G401.6 (cell line): ENCODE data around the gene AATK.

Experiments used
- FAIRE-seq: peaks from 2 replicates; lab custom pipeline; 2012; peaks lifted over from hg19 to GRCh38; lab: Jason Lieb, UNC

AATK gene, protein sequence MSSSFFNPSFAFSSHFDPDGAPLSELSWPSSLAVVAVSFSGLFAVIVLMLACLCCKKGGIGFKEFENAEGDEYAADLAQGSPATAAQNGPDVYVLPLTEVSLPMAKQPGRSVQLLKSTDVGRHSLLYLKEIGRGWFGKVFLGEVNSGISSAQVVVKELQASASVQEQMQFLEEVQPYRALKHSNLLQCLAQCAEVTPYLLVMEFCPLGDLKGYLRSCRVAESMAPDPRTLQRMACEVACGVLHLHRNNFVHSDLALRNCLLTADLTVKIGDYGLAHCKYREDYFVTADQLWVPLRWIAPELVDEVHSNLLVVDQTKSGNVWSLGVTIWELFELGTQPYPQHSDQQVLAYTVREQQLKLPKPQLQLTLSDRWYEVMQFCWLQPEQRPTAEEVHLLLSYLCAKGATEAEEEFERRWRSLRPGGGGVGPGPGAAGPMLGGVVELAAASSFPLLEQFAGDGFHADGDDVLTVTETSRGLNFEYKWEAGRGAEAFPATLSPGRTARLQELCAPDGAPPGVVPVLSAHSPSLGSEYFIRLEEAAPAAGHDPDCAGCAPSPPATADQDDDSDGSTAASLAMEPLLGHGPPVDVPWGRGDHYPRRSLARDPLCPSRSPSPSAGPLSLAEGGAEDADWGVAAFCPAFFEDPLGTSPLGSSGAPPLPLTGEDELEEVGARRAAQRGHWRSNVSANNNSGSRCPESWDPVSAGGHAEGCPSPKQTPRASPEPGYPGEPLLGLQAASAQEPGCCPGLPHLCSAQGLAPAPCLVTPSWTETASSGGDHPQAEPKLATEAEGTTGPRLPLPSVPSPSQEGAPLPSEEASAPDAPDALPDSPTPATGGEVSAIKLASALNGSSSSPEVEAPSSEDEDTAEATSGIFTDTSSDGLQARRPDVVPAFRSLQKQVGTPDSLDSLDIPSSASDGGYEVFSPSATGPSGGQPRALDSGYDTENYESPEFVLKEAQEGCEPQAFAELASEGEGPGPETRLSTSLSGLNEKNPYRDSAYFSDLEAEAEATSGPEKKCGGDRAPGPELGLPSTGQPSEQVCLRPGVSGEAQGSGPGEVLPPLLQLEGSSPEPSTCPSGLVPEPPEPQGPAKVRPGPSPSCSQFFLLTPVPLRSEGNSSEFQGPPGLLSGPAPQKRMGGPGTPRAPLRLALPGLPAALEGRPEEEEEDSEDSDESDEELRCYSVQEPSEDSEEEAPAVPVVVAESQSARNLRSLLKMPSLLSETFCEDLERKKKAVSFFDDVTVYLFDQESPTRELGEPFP (N-terminal part only)

DNA sequence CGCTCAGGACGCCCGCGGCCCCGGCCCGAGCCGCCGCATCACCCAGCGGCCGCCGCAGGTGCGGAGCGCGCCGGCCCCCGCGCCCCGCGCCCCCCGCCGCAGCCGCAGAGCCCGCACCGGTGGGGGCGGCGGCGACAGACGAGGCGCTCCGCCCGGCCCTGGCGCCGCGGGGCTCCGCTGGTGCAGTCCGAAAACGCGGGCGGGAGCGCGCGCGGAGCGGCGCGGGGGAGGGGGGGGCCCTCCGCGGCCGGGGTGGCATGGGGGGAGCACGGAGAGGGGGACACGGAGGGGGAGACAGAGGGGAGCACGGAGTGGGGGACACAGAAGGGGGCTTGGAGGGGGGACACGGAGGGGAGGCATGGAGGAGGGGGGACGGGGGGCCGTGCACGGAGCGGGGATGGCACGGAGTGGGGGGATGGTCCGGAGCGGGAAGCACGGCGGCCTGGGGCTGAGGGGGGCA, at the start of gene AATK:
Gene AATK, minus strand, starts transcription at position 189 of the 460 bp plus-strand sequence. CDS start 229 bp downstream, outside the sequence.
- no peak for FAIRE-seq

DNA sequence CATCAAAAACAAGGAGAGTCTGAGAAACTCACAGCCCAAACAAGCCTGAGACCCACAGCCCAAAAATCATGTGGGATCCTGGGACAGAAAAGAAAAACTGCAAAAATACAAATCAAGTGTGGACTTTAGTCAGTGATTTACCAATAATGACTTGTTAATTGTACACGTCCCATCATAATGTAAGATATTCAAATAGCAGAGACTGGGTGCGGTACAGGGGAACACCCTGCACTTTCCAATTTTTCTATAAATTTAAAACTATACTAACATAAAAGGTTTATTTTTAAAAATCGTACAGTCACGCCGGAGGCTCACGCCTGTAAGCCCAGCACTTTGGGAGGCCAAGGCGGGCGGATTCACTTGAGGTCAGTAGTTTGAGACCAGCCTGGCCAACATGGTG, 48.0 kb upstream of the AATK start:
- FAIRE-seq: no peak

DNA sequence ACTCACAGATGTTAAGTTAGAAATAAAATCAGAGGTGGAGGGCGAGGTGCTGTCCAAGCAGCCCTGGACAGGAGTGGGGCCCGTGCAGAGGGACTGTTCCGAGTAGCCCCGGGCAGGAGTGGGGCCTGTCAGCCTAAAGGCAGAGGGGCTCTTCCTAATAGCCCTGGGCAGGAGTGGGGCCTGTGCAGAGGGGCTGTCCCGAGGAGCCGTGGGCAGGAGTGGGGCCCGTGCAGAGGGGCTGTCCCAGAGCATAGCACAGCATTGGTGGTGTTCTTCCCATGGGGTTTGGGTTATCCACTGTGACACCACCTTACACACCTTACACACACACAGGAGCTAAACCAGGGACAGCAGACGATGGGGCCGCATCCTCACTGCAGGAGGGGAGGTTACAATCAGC, 46.3 kb upstream of the AATK start:
- no peak for FAIRE-seq

DNA sequence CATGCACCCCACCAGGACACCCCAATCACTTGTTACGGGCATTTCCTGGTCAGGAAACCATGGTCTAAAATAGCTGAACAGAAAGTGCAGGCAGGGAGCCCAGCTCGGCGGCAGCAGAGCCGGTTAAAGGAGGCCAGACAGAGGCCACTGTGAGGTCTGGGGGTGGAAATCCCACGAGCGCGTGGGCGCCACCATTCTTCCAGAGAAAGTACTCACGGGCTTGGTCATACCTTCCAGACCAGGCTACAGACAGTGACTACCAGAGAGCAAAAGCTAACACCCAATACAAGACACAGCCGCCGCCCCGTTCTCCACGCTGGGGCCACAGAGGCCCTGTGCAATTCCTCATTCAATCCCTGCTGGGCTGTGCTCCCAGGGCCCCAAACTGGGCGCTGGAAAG, 44.8 kb upstream of the AATK start:
- no peak for FAIRE-seq

DNA sequence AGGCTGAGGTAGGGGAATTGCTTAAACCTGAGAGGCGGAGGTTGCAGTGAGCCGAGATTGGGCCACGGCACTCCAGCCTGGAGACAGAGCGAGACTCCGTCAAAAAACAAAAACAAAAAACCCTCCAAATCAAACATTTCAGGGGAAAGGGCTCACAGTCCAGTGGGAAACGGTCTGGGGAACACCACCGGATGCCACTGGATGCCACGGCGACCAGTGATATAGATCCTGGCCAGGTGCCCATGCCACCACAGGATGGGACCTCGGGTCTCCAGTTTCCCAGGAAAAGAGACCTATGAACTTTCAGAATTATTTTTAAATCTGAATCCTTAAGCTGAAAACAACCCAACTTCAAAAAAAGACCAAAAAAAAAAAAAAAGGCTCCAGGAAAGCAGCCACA, 44.4 kb upstream of the AATK start:
- no peak for FAIRE-seq

DNA sequence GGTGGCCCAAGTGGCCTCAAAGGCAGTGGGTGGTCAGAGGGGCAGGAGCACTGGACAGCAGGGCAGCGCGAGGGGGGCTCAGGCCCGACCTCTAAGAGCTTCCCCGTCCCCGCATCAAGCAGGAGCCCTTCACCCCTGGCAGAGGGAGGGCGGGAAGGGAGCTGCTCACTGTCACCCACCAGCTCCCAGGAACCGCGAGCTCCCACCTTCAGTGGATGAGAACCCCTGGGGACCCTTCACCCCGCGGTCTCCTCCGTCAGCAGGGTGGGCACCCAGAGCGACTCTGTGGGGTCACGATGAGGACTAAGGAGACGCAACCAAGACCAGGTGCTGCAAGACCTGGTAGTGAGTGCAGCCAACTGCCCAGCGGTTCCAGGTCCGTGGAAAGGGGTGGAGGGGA, 43.1 kb upstream of the AATK start:
- no peak for FAIRE-seq

DNA sequence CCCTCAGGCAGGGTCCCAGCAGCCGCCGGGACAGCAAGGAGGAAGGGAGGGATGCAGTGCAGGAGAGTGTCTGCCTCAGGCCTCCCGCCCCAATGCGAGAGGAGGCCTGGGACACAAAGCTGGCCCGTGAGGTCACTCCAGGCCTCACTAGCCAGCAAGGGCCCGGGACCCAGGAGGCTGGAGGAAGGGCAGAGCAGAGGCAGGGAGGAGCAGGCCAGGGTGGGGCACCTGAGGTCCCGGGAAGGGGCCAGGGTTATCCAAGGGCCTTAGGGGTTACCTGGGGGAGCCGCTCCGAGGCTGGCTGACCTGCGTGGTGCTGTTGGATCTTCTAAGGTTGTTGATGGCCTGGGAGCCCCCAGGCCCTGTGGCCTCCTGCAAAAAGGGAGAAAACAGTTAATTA, 42.6 kb upstream of the AATK start:
- no peak for FAIRE-seq

DNA sequence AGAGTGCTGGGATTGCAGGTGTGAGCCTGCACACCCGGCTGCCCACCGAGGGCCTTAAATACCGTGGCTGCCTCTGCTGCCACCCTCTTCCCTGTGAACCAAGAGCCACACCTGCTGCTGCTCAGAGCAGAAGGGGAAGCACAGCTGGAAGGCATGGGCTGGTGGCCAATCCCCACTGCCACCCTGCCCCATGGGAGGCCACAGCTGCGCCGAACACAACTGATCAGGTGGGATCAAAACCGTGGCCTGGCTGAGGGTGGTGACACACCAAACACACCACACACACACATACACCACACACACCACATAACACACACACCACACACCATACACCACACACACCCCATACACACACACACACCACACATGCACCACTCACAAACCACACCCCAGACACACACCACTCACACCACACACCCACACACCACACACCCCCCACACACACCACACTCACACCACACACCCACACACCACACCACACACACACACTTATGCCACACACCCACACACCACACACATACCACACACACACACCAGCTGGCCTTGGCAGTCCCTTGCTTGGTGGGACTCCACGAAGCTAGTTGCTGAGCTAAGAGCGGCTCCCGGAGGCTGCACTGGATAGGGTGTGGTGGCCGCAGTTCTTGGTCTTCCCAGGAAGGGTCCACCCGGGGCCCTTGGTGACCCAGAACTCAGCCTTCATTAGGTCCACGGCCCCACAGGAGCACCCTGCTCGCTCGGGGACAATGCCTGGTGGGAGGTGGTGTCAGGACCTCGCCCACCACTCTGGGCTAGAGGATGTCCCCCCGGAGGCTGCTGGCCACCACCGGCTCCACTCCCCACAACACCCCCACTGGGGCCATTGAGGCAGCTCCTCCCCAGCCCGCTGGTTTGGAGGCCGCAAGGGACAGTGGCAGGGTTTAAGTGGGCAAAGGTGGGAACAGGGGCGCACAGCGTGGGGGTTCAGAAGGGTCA, 41.9 kb upstream of the AATK start:
- FAIRE-seq: no peak

DNA sequence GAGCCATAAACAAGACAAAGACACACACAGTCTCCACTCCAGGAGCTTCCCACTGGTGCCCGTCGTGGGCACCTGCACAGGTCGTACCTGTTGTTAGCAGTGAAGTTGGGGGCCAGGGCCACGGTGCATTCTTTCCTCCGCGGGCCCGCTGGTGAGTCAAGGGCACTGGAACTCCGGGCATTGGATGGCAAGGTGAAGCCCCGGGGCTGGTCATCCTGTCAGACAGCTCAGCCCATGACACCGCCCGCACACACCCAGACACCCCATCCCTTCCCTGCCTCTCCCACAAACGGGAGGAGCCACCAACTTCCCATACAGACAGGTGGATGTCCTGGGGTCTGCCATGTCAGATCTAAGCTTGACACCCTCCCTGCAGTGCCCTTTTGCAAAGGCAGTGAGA, 40.6 kb upstream of the AATK start:
- FAIRE-seq: no peak

DNA sequence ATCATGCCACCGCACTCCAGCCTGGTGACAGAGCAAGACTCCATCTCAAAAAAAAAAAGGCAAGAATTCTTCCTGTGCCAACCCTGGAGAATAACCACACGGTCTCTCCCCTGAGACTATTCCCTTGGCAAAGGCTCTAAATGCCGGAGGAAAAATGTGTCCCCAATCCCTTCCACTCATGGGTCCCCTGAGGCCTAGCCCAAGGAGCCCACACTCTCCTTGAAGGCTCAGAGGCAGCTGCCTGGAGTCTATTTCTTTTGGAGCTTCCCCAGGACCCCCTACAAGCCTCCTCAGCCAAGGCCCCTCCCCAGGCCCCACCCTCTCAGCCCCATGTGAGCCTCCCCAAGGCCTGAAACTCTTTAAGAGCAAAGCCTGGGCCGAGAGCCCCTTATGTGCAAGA, 40.1 kb upstream of the AATK start:
- no peak for FAIRE-seq

DNA sequence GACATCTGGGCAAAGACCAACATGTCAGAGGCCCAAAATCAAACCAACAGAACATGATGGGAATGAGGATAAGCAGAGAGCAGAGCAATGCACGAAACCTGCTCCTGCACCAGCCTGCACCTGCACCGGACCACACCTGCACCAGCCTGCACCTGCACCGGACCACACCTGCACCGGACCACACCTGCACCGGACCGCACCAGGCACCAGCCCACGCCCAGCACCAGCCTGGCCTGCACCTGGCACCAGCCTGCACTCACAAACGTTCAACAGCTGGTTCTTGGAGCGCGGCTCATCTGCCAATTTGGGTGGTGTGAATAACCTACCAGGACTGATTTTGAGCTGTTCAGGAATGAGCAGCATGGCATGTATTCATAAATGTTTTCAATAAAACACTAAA, 38.6 kb upstream of the AATK start:
- no peak for FAIRE-seq

DNA sequence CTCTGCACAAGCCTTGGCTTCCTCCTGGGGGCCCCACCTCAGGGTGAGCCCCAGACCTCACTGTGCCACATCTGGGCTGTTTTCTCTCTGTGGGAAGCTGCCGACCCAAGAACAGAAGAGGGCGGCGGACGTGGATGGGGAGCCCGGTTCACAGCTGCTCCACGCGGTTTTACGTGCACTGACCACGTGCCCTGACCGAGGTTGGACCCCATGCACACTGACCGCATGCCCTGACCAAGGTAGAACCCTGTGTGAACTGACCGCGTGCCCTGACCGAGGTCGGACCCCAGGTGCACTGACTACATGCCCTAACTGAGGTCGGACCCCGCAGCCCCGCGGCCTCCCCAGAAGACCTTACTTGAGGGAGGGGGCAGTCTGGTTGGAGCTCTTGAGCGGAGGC, 37.1 kb upstream of the AATK start:
- no peak for FAIRE-seq

DNA sequence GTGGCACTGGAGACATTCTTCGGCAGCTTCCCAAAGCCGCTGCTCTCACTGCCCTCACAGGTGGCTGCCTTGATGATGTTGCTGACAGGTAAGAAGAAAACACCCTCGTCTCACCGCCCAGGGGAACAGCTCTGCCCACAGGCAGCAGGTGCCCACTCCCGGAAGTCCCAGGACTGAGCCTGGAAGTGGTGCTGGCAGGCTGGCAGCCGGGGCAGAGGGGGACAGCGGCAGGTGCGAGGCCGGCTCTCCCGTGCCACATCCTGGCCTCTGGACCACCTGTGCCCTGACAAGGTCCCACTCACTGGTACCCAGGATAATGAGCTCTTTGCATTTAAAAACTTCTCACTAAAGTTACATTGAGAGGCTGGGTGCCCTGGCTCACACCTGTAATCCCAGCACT, 36.3 kb upstream of the AATK start:
- no peak for FAIRE-seq

DNA sequence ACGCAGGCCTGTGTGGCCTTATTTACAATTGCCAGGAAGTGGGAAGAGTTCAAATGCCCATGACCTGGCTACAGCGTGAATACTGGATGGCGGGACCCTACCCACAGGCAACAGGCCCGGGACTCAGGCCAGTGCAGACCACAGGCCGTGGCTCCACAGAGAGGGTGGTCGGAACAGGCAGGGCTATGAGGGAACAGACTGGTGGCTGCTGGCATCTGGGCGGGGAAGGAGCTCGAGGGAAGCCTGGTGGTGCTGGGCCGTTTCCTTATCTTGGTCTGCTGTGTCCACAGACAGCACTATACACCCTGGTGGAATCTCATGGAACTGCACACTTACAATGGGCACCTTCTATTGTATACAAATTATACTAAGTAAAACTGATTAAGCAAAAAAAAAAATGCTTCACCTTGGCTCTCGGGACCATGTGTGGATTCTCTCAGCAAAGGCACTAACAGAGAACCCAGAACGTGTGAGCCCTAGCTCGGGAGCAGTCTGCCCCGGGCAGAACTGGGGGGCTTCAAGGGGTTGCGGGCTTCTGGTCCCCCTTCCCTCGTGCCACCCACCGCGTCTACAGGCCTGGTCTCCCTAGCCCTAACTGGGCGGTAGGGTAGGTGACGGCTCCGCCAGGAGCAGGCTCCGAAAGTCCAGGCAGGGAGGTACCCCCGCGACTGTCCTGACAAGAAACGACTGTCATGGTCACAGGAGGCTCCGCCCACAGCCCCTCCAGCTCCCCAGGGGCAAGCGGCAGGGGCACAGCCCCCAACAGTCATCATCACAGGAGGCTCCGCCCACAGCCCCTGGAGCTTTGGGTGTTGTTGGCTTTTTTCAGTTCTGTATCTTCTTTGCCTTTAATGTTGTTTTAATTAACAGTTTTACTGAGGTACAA, 34.9 kb upstream of the AATK start:
- FAIRE-seq: peak; percentile 93

DNA sequence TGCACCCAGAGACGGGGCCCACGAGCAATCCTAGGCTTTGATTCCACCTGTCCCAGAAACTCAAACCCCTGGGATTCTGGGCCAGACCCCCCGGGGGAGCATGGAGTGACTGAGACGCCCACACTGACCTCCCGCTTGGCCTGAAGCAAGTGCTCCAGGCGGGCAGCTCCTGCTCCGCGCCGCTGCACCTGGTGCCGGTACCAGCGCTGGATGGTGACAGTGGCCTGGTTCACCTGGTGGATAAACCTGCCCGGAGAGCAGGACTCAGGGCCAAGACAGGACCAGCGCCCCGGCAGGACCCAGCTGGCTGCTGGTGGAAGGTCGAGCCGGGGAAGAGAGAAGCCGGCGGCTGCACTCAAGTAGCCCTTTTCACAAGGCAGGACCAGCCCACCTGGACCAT, 34.2 kb upstream of the AATK start:
- FAIRE-seq: no peak

DNA sequence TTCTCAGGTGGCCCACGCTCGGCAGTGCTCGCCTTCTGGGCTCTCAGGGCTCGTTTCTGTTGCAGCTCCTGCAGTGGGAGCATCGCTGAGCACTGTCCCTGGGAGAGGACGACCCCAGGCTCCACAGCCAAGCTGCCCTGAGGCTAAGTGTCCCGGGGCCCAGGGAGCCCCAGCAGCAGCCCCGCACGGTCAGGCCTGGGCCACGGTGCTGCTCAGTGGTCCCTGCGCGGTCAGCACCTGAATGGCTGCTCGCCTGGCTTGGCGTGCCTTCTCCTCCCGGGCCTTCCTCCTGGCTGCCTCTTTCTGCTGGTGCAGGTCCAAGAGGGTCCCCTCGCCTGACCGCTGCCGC, 33.4 kb upstream of the AATK start:
- no peak for FAIRE-seq

DNA sequence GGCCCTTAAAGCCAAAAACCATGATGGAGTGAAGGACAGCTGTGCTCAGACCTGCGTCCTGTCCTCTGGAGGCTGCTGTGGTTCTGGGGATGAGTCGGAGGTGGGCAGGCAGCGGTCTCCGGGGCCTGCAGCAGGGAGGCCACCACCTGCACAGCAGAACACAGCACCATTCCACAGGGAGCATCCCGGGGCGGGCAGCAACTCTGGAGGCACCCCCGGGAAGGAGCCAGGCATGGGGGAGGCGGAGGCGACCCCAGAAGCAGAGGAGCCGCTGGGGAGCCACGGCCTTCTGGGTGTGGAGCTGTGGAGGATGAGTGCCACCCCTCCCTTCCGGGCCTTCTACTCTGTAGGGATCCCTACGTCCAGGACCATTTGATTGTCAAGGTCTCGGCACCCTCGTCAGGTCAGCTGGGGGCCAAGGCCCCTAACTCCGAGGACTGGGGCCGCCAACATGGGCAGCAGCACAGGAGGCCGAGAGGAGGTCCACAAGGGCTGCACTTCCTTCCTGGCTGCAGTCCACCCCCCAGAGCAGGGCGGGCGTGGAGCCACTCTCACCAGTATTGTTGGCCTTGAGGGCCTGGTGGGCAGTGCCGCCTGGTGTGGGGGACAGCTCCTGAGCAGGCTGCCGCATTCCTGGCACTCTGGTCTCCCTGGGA, 32.9 kb upstream of the AATK start:
- FAIRE-seq: no peak

DNA sequence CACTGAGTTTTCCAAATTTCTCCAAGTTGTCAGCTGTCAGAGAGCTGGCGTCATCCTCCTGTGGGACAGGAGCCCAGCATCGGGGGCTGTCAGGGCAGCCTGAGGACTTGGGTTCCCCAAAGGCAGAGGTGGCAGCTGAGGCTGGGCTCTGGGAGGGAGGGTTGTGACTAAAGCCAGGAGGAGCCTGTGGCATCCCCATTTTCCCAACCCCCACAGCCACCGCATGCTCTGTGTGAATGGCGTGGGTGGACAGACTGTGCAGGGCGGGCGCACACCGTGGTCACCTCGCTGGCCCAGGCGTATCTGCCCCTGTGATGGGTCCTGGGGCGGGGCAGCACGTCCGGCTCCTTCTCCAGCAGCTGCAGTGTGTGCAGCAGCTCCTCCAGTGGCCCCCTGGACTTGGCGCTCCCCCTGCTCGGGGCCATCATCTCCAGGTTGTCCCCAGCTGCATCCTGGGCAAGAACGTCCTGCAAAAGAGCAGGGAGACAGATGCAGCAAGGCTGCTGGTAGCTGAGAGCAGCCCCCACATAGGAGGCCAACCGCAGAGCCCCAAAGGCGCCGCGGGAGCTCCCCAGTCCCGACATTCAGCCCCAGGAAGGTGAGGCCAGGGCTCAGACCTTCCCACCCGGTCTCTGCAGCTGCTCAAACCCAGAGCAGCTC, 31.9 kb upstream of the AATK start:
- FAIRE-seq: no peak

DNA sequence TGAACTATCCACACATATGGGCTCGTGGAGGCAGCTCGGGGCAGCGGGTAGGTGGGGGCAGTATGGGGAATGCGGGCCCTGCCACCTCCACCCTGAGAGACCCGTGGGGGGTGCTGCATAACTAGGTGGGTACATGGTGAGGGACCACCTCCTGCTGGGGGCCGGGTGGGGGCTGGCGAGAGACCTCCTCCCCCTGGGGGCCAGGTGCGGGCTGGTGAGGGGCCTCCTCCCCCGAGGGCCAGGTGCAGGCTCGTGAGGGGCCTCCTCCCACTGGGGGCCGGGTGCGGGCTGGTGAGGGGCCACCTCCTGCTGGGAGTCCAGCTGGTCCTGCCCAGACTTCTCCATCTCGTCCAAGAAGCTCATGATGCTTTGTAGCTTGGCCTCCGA, 31.4 kb upstream of the AATK start:
- FAIRE-seq: no peak
